NT2/D1 (cell line): Measurements from ENCODE around the gene RPS14.

ENCODE experiments used
- DNase-seq: peaks from one replicate; pipeline ENCODE4 v3.0.0-alpha.2; 2011; ENCODE audit warnings: low read depth, low spot score
- H3K27me3 ChIP-seq: 2 replicates; pipeline ENCODE4 v1.6.0; 2011; ENCODE audit warnings: mild to moderate bottlenecking; ENCODE audit not compliant: insufficient read length, insufficient read depth
- H3K36me3 ChIP-seq: 2 replicates; pipeline ENCODE4 v1.6.1; 2011; ENCODE audit warnings: mild to moderate bottlenecking, low read length, mixed read lengths; ENCODE audit not compliant: insufficient read depth, insufficient read length
- H3K4me1 ChIP-seq: 2 replicates; pipeline ENCODE4 v1.5.1; 2011; ENCODE audit not compliant: insufficient read depth, insufficient read length
- H3K4me3 ChIP-seq: 2 replicates; pipeline ENCODE4 v1.5.1; 2011; ENCODE audit warnings: low read depth; ENCODE audit not compliant: insufficient read length
- H3K9ac ChIP-seq: 2 replicates; pipeline ENCODE4 v1.6.0; 2011; ENCODE audit warnings: low read depth; ENCODE audit not compliant: insufficient read length
- H3K9me3 ChIP-seq: 2 replicates; pipeline ENCODE4 v1.5.1; 2011; ENCODE audit warnings: mild to moderate bottlenecking, low read length; ENCODE audit not compliant: insufficient read depth
- SUZ12 ChIP-seq: IDR thresholded peaks from 2 replicates; pipeline ENCODE4 v1.6.1; 2011; ENCODE audit not compliant: insufficient read length, insufficient read depth; ENCODE audit errors: extremely low read depth
- YY1 ChIP-seq: IDR thresholded peaks from 2 replicates; pipeline ENCODE4 v1.6.1; 2011; ENCODE audit not compliant: insufficient read length, insufficient read depth
- ZNF274 ChIP-seq: IDR thresholded peaks from 2 replicates; pipeline ENCODE4 v1.6.1; 2011; ENCODE audit warnings: mild to moderate bottlenecking, low read depth, low read length

RPS14 gene

DNA sequence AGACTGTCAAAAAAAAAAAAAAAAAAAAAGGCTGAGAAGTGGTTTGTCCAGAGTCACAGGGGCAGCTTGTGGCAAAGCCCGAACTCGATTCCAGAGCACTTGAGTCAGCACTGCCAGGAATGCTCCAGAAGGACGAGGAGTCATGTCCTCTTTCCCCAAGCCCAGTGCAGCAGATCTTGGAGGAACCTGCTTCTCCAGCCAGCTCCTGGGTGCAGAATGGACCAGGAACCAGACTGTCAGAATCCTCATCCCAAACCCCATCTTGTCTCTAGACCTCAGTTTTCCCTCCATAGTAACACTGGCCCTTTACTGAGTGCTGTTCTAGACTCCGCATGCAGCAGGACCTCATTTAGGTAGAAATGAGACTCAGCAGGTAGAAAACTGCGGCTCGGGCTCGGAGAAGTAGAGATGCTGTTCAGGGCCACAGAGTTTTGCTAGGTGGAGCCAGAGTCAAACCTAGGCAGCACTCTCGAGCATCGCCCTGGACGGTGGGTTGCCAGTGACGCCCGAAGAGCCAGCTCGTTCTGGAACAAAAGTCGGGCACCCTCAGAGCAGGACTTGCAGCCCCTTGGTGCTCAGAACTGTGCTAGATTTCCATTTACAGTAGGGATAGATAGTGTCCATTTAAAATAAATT, 52.3 kb downstream of the RPS14 start:
- Histone ChIP-seq H3K27me3 (no peaks in the 10 kb centered on the region), H3K4me1 (no peaks in the 10 kb centered on the region), H3K9ac (no peak overlapping the region), H3K4me3 (no peak overlapping the region), H3K9me3 (no peaks in the 10 kb centered on the region), H3K36me3 (peaks cover 98% of the 10 kb centered on the region)
- TF ChIP-seq ZNF274, result no peak
- TF ChIP-seq YY1, result no peak
- no peak for TF ChIP-seq SUZ12
- no peak for DNase-seq

DNA sequence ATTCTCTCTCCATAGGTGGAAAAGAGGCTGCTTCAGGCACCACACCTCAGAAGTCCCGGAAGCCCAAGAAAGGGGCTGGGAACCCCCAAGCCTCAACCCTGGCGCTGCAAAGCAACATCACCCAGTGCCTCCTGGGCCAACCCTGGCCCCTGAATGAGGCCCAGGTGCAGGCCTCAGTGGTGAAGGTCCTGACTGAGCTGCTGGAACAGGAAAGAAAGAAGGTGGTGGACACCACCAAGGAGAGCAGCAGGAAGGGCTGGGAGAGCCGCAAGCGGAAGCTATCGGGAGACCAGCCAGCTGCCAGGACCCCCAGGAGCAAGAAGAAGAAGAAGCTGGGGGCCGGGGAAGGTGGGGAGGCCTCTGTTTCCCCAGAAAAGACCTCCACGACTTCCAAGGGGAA, 53.3 kb downstream of the RPS14 start:
- no peak overlapping the region for H3K9ac ChIP-seq
- H3K9me3 ChIP-seq, result no peaks in the 10 kb centered on the region
- TF ChIP-seq SUZ12 (no peak), ZNF274 (no peak), YY1 (no peak)

DNA sequence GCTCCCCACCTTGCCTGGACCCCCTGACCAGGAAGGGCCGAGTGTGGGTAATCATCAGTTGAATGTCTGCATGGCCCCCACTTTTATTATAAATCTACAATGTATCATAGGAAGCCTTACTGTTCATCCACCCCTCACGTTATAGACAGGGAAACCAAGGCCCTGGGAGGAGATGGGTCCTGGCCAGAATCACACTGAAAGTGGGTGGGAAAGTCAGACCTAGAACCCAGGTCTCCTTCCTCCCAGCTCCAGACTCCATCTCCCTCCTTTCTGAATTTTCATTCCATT, 53.9 kb downstream of the RPS14 start:
- DNase-seq, result no peak
- H3K9ac ChIP-seq, result no peak overlapping the region
- no peak for TF ChIP-seq YY1
- TF ChIP-seq SUZ12, result no peak
- no peak for TF ChIP-seq ZNF274
- no peak overlapping the region for H3K4me3 ChIP-seq
- H3K9me3 ChIP-seq, result no peaks in the 10 kb centered on the region
- no peaks in the 10 kb centered on the region for H3K27me3 ChIP-seq
- H3K36me3 ChIP-seq, result peaks cover 98% of the 10 kb centered on the region
- H3K4me1 ChIP-seq, result no peaks in the 10 kb centered on the region

More for the DNA sequence above, 53.3 kb downstream of the RPS14 start:
- H3K4me1 ChIP-seq, result no peaks in the 10 kb centered on the region
- peaks cover 98% of the 10 kb centered on the region for H3K36me3 ChIP-seq
- H3K4me3 ChIP-seq, result no peak overlapping the region
- no peak for DNase-seq
- H3K27me3 ChIP-seq, result no peaks in the 10 kb centered on the region

DNA sequence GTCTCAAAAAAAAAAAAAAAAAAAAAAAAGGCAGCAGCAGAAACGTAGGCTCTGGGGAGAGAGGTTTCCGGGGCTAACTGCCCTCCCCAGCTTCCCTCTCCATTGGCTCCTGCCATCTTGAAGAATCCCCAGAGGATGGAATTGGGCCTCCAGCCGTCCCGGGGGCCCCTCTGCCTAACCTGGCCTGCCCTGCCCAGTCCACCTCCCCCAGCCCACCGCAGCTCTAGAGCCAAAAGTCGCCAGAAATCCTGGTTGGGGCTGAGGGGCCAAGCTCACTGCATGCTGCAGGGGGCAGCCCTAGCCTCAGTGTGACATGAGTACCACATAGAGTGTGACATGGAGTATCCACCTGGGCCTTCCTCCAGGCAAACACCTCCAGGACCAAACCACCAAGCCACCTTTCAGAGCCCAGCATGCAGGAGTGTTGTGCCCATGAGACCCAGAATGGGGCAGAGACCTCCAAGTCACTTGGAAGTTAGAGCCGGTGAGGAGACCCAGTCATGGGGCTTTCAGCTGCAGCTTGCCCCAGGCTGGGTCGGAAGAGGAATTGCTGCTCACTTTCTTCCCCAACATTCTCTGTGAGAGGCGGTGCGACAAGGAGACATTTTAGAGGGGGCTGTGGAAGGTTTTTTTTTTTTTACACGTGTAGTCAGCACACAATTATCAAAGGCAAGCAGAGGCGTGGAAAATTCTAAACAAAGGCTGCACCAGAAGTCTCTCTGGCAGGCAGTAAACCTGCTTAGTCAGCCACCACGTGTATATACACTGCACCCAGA, 54.4 kb downstream of the RPS14 start:
- no peak for DNase-seq
- peaks cover 97% of the 10 kb centered on the region for H3K36me3 ChIP-seq
- no peak overlapping the region for H3K9ac ChIP-seq
- no peaks in the 10 kb centered on the region for H3K4me1 ChIP-seq
- H3K4me3 ChIP-seq, result no peak overlapping the region
- H3K27me3 ChIP-seq, result no peaks in the 10 kb centered on the region
- TF ChIP-seq ZNF274, result no peak
- no peak for TF ChIP-seq YY1
- no peak for TF ChIP-seq SUZ12
- no peaks in the 10 kb centered on the region for H3K9me3 ChIP-seq

DNA sequence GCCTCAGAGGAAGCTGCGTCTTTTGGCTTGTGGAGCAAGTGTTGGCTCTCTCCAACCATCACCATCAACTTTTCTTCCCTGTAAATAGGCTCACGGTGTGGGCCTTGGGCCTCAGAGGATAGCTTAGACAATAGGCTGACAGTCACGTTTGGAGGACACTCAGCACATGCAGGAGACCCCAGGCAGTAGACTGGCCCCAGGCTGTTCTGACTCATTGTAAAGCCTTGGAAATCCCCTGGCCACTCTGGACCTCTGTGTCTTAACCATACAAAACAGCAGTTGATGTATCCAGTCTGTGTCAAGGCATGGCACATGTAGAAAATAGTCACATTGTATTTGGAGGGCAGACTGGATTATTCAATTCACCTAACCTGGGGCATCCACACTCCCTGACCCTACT, 55.4 kb downstream of the RPS14 start:
- DNase-seq, result no peak
- H3K4me1 ChIP-seq, result no peaks in the 10 kb centered on the region
- H3K9ac ChIP-seq, result no peak overlapping the region
- H3K27me3 ChIP-seq, result no peaks in the 10 kb centered on the region
- H3K9me3 ChIP-seq, result no peaks in the 10 kb centered on the region
- TF ChIP-seq YY1 (no peak), SUZ12 (no peak), ZNF274 (no peak)
- H3K4me3 ChIP-seq, result no peak overlapping the region
- H3K36me3 ChIP-seq, result peaks cover 97% of the 10 kb centered on the region

DNA sequence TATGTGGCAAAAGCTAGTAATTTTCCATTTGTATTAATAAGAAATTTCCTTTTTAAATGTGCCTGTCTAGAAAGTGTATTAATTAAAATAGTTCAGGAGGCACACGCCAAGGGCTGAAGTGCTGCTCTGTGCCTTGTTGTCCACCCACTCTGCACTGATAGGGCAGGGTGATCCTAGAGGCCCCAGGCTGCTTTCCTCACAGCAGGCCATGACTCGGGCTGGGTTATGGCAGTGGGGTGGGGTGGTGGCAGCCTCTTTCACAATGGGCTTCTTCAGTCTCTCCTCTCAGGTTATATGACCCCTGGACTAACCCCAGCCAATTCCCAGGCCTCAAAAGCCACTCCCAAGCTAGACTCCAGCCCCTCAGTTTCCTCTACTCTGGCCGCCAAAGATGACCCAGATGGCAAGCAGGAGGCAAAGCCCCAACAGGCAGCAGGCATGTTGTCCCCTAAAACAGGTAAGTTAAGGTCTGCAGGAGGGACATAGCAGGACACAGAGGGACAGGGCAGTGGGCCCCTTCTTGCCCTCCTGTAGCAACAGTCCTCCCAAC, 56.4 kb downstream of the RPS14 start:
- no peak for TF ChIP-seq SUZ12
- TF ChIP-seq YY1, result no peak
- TF ChIP-seq ZNF274, result no peak
- DNase-seq, result no peak
- Histone ChIP-seq H3K9me3 (no peaks in the 10 kb centered on the region), H3K36me3 (peaks cover 97% of the 10 kb centered on the region), H3K4me1 (no peaks in the 10 kb centered on the region), H3K9ac (no peak overlapping the region), H3K27me3 (no peaks in the 10 kb centered on the region), H3K4me3 (no peak overlapping the region)

DNA sequence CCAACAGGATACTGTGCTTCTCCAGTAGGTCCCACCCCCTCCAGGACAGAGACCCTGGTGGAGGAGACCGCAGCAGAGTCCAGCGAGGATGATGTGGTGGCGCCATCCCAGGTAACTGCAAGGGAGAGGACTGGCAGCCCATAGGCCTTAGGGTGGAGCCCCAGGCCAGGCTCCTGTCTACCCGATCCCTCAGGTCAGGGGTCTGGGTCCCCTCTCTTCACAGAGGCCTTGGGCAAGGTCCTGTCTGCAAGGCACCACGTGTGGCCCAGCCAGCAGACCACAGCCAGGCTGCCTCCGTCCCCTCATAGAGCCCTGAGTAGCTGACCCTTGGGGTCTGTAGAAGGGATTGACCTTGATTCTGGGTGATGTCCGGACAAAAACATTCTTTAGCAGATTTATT, 56.9 kb downstream of the RPS14 start:
- H3K9me3 ChIP-seq, result no peaks in the 10 kb centered on the region
- H3K4me3 ChIP-seq, result no peak overlapping the region
- no peak overlapping the region for H3K9ac ChIP-seq
- H3K36me3 ChIP-seq, result peaks cover 97% of the 10 kb centered on the region
- no peaks in the 10 kb centered on the region for H3K4me1 ChIP-seq
- no peaks in the 10 kb centered on the region for H3K27me3 ChIP-seq
- DNase-seq, result no peak
- no peak for TF ChIP-seq YY1
- no peak for TF ChIP-seq SUZ12
- no peak for TF ChIP-seq ZNF274
